Endothelial cell of umbilical vein (primary cell): ENCODE results near the gene MOCS1. TPM values are rescaled to one million over a fixed set of nuclear protein-coding genes. Genes with fewer than 3 reads are reported as not detected.

ENCODE experiments used
- BruUV-seq: library from RNA; stranded (reverse); fragments of 400-500 nt; replicated peaks from 2 replicates; lab custom pipeline; 2021; lab: Mats Ljungman, UMichigan
- CTCF ChIA-PET: fragments of 300-600, 350-600 bp; sonication (Branson Sonifier 250); formaldehyde crosslinking; loops from one replicate; lab custom pipeline; 2021; ENCODE audit warnings: antibody characterized with exemption, inconsistent platforms; lab: Charles Lee
- POLR2A ChIA-PET: fragments of 300-600, 350-600 bp; sonication (Branson Sonifier 250); formaldehyde crosslinking; loops from one replicate; lab custom pipeline; 2021; ENCODE audit warnings: antibody characterized with exemption, inconsistent platforms; lab: Charles Lee
- DNase-seq: peaks from one replicate; pipeline ENCODE4 v3.0.0-alpha.2; 2011; ENCODE audit warnings: low read depth, low spot score
- FAIRE-seq: peaks from 2 replicates; lab custom pipeline; 2011; peaks lifted over from hg19 to GRCh38; lab: Jason Lieb, UNC
- H2AFZ ChIP-seq: 2 replicates; pipeline ENCODE4 v1.6.0; 2012; ENCODE audit warnings: low read depth, low read length, control low read depth, inconsistent platforms
- H3K27ac ChIP-seq: 2 replicates; pipeline ENCODE4 v1.5.1; 2011; ENCODE audit warnings: low read depth, mild to moderate bottlenecking, control low read depth, low read length, moderate library complexity; ENCODE audit not compliant: insufficient read depth
- H3K27me3 ChIP-seq, 2 experiments: 2 replicates each; pipeline versions ENCODE4 v1.6.0 to v1.6.1; 2011; ENCODE audit warnings: low read length in 2 of 2, mixed read lengths in 1 of 2; ENCODE audit not compliant: control insufficient read depth in 2 of 2, insufficient read depth in 2 of 2
- H3K36me3 ChIP-seq, 2 experiments: 2 replicates in 1 of 2; 3 replicates in 1 of 2; pipeline ENCODE4 v1.5.1; 2011; ENCODE audit warnings: low read length in 2 of 2, mild to moderate bottlenecking in 1 of 2, moderate library complexity in 1 of 2; ENCODE audit not compliant: control insufficient read depth in 2 of 2, insufficient read depth in 2 of 2; ENCODE audit errors: extremely low read depth in 1 of 2
- H3K4me1 ChIP-seq: 3 replicates; pipeline ENCODE4 v1.5.1; 2011; ENCODE audit warnings: mild to moderate bottlenecking, low read length; ENCODE audit not compliant: control insufficient read depth, insufficient read depth; ENCODE audit errors: extremely low read depth
- H3K4me2 ChIP-seq: 2 replicates; pipeline ENCODE4 v1.6.1; 2011; ENCODE audit warnings: low read length, control low read depth, mixed read lengths; ENCODE audit not compliant: insufficient read depth
- H3K4me3 ChIP-seq, 3 experiments: fragments of 200-600 bp in 1 of 3; sonication (generic), shearing (Covaris generic) in 1 of 3; replicated peaks in 1 of 3; 2 replicates each; pipeline ENCODE4 v1.5.1; 2011 to 2016; ENCODE audit warnings: control low read depth in 3 of 3, low read length in 3 of 3, mild to moderate bottlenecking in 2 of 3, inconsistent platforms in 1 of 3, low read depth in 1 of 3, moderate library complexity in 1 of 3; ENCODE audit not compliant: insufficient read depth in 1 of 3
- H3K79me2 ChIP-seq: 2 replicates; pipeline ENCODE4 v1.6.0; 2012; ENCODE audit warnings: low read length, inconsistent platforms; ENCODE audit not compliant: control insufficient read depth, insufficient read depth
- H3K9ac ChIP-seq: replicated peaks from 2 replicates; pipeline ENCODE3; 2011; ENCODE audit warnings: low read length, control low read depth; ENCODE audit not compliant: insufficient read depth; ENCODE audit errors: extremely low read depth
- H3K9me1 ChIP-seq: replicated peaks from 3 replicates; pipeline ENCODE4 v1.6.0; 2011; ENCODE audit warnings: mild to moderate bottlenecking, low read length; ENCODE audit not compliant: control insufficient read depth, insufficient read depth; ENCODE audit errors: extremely low read depth
- H3K9me3 ChIP-seq: replicated peaks from 2 replicates; pipeline ENCODE4 v1.5.1; 2012; ENCODE audit warnings: low read length, inconsistent platforms; ENCODE audit not compliant: control insufficient read depth, insufficient read depth
- H4K20me1 ChIP-seq: replicated peaks from 2 replicates; pipeline ENCODE3; 2011; ENCODE audit warnings: mild to moderate bottlenecking, low read length; ENCODE audit not compliant: control insufficient read depth, insufficient read depth; ENCODE audit errors: extremely low read depth
- CTCF ChIP-seq, 2 donors: IDR thresholded peaks; 1 replicate in 1 of 2; 2 replicates in 1 of 2; pipeline ENCODE4 v1.5.1; 2011; ENCODE audit warnings: low read length in 2 of 2, mild to moderate bottlenecking in 2 of 2, moderate library complexity in 2 of 2, control low read depth in 1 of 2, inconsistent platforms in 1 of 2, low read depth in 1 of 2; ENCODE audit not compliant: insufficient read depth in 1 of 2; ENCODE audit errors: extremely low read depth in 1 of 2
- EZH2 ChIP-seq: IDR thresholded peaks from 2 replicates; pipeline ENCODE4 v1.6.1; 2012; ENCODE audit warnings: borderline replicate concordance, low read depth, mild to moderate bottlenecking, moderate library complexity, low read length, inconsistent platforms; ENCODE audit not compliant: severe bottlenecking
- FOS ChIP-seq: IDR thresholded peaks from 2 replicates; pipeline ENCODE4 v1.6.1; 2011; ENCODE audit warnings: mild to moderate bottlenecking, low read length, moderate library complexity, borderline replicate concordance; ENCODE audit not compliant: insufficient read depth
- GATA2 ChIP-seq: IDR thresholded peaks from 2 replicates; pipeline ENCODE4 v1.7.0; 2011; ENCODE audit warnings: low read depth, mild to moderate bottlenecking, moderate library complexity, mixed read lengths, low read length; ENCODE audit not compliant: insufficient read length, insufficient read depth
- JUN ChIP-seq: IDR thresholded peaks from 2 replicates; pipeline ENCODE4 v1.6.1; 2011; ENCODE audit warnings: borderline replicate concordance, low read depth; ENCODE audit not compliant: insufficient read length, insufficient read depth
- MAX ChIP-seq: IDR thresholded peaks from 2 replicates; pipeline ENCODE4 v1.6.1; 2011; ENCODE audit not compliant: insufficient read depth, insufficient read length
- MYC ChIP-seq: IDR thresholded peaks from one replicate; pipeline ENCODE4 v1.6.1; 2011; ENCODE audit warnings: mild to moderate bottlenecking, low read depth, low read length
- POLR2A ChIP-seq: IDR thresholded peaks from 2 replicates; pipeline ENCODE4 v1.6.1; 2012; ENCODE audit warnings: low read depth, mild to moderate bottlenecking, control low read depth, low read length
- POLR2AphosphoS5 ChIP-seq: IDR thresholded peaks from 2 replicates; pipeline ENCODE4 v1.6.1; 2012; ENCODE audit warnings: low read depth, mild to moderate bottlenecking, control low read depth, low read length, moderate library complexity; ENCODE audit not compliant: insufficient read depth
- dilution Hi-C: fragments of 300-500 bp; cut with MboI; formaldehyde crosslinking; loops from one replicate; pipeline ENCODE4 v1.15.0; 2019; ENCODE audit warnings: low sequenced_read_pairs; ENCODE audit not compliant: extremely low pct_ligation_motif_present
- intact Hi-C: fragments of 100-400 bp; cut with micrococcal nuclease; formaldehyde crosslinking; loops from one replicate; pipeline ENCODE4 v1.10.0; 2022
- polyA plus RNA-seq, 4 experiments: library from polyadenylated mRNA; depleted of rRNA in 3 of 4; stranded (reverse) in 3 of 4; unstranded in 1 of 4; fragments of >200 nt; gene quantifications; 2 replicates each; pipeline versions ENCODE4 v1.2.1 to v1.2.3, GENCODE V29; 2011 to 2012; ENCODE audit warnings: missing spikeins in 1 of 4
- total RNA-seq: library from RNA; stranded (reverse); gene quantifications from 2 replicates; pipeline ENCODE4 v1.2.3, GENCODE V29; 2021

MOCS1 gene
- total and polyA plus RNA-seq, 2 donors (not counting 3 experiments of a cell fraction or from before 2014, with no cell fraction given): 8.3 to 12.8 TPM

GRCh38 chr6:39922821-39923220, 11.4 kb downstream of the MOCS1 start:
- Histone ChIP-seq H4K20me1 (no peaks in the 10 kb centered on the region), H3K79me2 (no peaks in the 10 kb centered on the region), H3K9ac (no peak overlapping the region), H3K4me1 (no peaks in the 10 kb centered on the region), H3K27ac (no peak overlapping the region), H3K4me3 (no peak overlapping the region), H3K36me3 (peaks cover 0 to 2% of the 10 kb centered on the region in 2 experiments), H3K9me1 (no peaks in the 10 kb centered on the region), H3K9me3 (no peaks in the 10 kb centered on the region), H2AFZ (no peak overlapping the region), H3K4me2 (no peak overlapping the region), H3K27me3 (no peaks in the 10 kb centered on the region)
- CTCF ChIA-PET: interaction anchor here (1.7 kb wide), 1 partner anchor 57 kb away, joined by 4 read pairs; no protein-coding TSS in a partner anchor
- TF ChIP-seq FOS: no peak
- no peak for TF ChIP-seq MAX
- TF ChIP-seq POLR2A: no peak
- no peak for TF ChIP-seq CTCF (IDR thresholded peaks at IDR 0.05; ENCODE audit: extremely low read depth in 1 of 2, insufficient read depth in 1 of 2, low read depth in 1 of 2, low read length in 2 of 2)
- no peak for TF ChIP-seq MYC
- no peak for TF ChIP-seq GATA2
- FAIRE-seq: no peak
- dilution Hi-C loops: no loop called here
- no peak for DNase-seq
- POLR2A ChIA-PET: no interaction called here
- BruUV-seq: no TSS peak
- intact Hi-C loops: no loop called here

- intact Hi-C loops (no loop called here), dilution Hi-C loops (no loop called here)
- H2AFZ ChIP-seq: no peak overlapping the region
- no peak overlapping the region for H3K9ac ChIP-seq
- no TSS peak for BruUV-seq
- no peaks in the 10 kb centered on the region for H3K79me2 ChIP-seq
- CTCF ChIA-PET: no interaction called here
- no peaks in the 10 kb centered on the region for H3K27me3 ChIP-seq
- H3K27ac ChIP-seq: no peak overlapping the region
- H4K20me1 ChIP-seq: no peaks in the 10 kb centered on the region
- H3K9me3 ChIP-seq: no peaks in the 10 kb centered on the region
- no peaks in the 10 kb centered on the region for H3K4me1 ChIP-seq
- H3K4me2 ChIP-seq: no peak overlapping the region
- H3K4me3 ChIP-seq: no peak overlapping the region
- peaks cover 0 to 2% of the 10 kb centered on the region in 2 experiments for H3K36me3 ChIP-seq
- TF ChIP-seq EZH2 (no peak), JUN (no peak), POLR2AphosphoS5 (no peak), FOS (no peak), MAX (no peak), POLR2A (no peak), GATA2 (no peak), CTCF (IDR thresholded peaks at IDR 0.05; ENCODE audit: extremely low read depth in 1 of 2, insufficient read depth in 1 of 2, low read depth in 1 of 2, low read length in 2 of 2) (no peak), MYC (no peak)
- POLR2A ChIA-PET: interaction anchor here (0.6 kb wide), 1 partner anchor 375 kb away, joined by 6 read pairs; no protein-coding TSS in a partner anchor
- no peaks in the 10 kb centered on the region for H3K9me1 ChIP-seq
- DNase-seq (no peak), FAIRE-seq (no peak)
These were observed 14.1 kb downstream of the MOCS1 start for GRCh38 chr6:39920157-39920556.
